GM21529 (cell line): ENCODE data around the gene DENND2A.
A peak's percentile ranks its signal among the peaks of the same experiment; 100 is the strongest.
"Not testable (repeated sequence)": the region's sequence is repeated elsewhere in the genome, so short reads cannot be mapped to it uniquely, and the experiment has no call there.

Experiments used
- ATAC-seq: cut with Tn5 transposase; IDR thresholded peaks from one replicate; pipeline ENCODE4 v1.9.1; 2021; ENCODE audit not compliant: unreplicated experiment

DENND2A gene

GRCh38 chr7:140517546-140518369 lies 122.9 kb downstream of the DENND2A start:
- no peak for ATAC-seq

DNA sequence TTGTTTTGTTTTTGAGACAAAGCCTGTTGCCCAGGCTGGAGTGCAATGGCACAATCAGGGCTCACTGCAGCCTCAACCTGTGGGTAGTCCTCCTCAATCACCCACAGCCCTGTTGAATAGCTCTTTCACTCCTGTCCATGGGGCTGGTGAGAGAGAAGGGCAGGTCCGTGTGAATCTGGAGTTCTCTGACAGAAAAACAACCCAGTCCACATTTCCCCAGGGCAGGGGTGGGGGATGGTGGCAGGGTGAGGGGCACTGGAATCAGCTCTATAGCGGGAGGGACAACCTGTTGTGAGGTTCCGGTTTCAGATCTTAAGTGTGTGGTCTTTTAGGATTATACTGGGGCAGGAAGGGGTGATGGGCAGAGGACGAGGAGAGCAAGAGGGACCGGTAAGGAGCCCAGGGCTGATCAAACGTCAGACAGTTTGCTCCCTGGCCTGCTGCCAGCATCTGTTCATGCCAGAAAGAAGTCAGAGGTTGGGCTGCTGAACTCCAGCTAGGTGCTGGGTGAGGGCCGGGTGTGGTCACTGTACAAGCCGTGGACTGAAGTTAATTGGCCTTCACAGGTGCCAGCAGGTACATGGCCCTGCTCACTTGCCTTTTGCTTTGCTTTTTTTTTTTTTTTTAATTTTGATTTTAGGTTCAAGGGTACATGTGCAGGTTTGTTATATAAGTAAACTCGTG lies 128.2 kb downstream of the DENND2A start:
- ATAC-seq: no peak

GRCh38 chr7:140509789-140510188 lies 130.8 kb downstream of the DENND2A start:
- ATAC-seq: no peak

DNA sequence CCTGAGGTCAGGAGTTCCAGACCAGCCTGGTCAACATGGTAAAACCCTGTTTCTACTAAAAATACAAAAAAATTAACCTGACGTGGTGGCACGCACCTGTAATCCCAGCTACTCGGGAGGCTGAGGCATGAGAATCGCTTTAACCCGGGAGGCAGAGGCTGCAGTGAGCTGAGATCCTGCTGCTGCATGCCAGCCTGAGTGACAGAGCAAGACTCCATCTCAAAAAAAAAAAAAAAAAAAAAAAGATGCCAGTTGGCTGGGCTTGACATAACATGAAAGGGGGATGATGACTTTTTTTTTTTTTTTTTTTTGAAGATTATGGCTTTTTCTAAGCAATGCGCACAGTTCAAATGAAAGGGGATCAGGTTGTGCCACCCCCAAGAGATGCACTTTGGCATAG lies 133.1 kb downstream of the DENND2A start:
- not testable (repeated sequence) for ATAC-seq

DNA sequence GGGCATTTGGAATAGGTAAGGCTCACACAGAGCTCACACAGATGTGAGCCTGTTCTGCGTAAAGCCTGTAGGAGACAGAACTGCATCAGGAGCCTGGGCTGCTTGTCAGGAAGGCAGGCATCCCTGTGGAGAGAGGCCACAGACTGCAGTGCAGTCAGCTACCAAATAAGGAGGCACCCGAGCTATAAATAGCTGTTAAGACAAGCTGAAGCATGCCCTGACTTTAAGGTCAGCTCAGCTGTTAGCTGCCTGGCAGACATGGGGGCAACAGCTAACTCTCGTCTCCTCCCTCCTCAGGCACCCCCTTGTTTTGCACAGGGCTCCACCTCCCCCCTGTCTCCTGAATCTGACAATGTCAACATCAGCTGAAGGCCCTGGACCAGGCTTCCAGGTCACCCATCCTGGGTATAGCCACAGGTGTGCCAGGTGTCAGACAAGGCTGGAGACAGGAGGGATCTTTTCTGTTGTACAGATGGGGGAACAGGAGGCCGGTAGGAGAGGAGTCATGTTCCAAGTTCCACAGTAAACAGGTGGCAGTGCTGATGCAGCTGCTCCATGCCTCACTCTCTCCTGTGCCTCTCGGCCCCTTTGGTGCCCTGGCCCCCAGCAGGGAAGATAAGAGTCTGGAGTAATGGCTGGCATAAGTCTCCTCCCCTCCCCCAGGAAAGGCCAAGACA lies 133.7 kb downstream of the DENND2A start:
- no peak for ATAC-seq

DNA sequence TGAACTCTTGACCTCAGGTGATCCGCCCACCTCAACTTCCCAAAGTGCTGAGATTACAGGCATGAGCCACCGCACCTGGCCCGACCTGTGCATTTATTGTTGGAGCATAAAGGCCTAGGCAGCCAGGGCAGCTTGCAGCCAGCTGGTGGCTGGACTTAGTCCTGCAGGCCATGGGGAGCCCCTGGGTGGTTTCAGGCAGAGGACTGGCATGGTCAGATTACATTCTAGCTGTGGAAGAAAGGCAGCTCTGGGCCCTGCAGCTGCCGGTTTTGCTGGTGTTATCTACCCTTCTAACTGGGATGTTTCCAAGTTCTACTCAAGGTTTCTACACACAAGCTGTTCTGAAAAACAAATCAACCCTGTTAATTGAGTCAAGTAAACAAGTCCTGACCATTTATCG lies 138.6 kb downstream of the DENND2A start:
- ATAC-seq: no peak

GRCh38 chr7:140497807-140498206 lies 142.8 kb downstream of the DENND2A start:
- not testable (repeated sequence) for ATAC-seq

DNA sequence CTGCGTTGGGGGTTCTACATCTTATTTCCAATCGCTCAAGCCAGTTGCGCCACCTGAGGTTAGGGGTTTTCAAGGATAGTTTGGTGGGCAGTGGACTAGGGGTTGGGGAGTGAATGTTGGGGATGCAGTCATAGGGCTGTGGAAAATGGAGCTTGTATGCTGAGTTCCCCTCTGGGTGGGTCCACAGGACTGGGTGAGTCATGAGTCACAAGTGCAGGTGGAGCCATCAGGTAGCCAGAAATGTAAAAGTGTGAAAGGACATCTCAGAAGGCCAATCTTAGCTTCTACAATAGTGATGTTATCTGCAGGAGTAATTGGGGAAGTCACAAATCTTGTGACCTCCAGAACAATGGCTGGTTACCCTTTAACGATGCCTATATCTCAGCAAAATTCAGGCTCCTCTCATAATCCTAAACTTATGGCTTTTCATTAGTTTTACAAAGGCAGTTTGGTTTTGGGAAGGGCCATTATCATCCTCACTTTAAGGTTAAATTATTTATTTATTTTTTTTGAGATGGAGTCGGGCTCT lies 143.3 kb downstream of the DENND2A start:
- no peak for ATAC-seq

GRCh38 chr7:140495514-140496097 lies 145.0 kb downstream of the DENND2A start:
- no peak for ATAC-seq

DNA sequence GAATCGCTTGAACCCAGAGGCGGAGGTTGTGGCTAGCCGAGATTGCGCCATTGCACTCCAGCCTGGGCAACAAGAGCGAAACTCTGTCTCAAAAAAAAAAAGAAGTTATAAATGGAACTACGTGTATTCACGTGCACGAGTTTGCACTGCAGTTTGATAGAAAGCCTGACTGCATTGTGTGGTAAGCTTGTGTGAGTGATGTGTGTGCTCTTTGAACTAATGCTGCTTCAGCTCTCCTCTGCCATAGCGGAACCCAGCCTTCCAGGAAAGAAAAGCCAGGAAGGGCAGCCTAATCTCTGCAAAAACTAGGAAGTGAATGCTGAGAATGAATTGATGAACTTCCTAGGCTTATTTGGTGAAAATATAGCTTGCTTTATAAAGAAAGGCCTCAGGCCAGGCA lies 145.7 kb downstream of the DENND2A start:
- ATAC-seq: no peak

DNA sequence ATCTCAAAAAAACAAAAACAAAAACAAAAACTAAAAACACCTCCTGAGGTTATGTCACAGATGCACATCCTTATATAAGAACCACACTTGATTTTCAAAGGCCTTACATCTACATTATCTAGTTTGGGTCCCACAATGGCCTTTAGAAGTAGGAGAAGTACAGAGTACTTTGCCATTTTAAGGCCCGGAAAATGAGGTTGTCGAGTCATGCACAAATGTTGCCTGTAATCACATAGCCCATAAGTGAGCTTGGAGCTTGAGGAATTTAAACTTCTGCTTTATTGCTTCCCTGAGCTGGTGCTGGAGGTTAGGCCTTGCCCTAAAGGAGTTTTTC lies 151.6 kb downstream of the DENND2A start:
- ATAC-seq: no peak

- no peak for ATAC-seq
These were observed 154.9 kb downstream of the DENND2A start for GRCh38 chr7:140485500-140486265.

DNA sequence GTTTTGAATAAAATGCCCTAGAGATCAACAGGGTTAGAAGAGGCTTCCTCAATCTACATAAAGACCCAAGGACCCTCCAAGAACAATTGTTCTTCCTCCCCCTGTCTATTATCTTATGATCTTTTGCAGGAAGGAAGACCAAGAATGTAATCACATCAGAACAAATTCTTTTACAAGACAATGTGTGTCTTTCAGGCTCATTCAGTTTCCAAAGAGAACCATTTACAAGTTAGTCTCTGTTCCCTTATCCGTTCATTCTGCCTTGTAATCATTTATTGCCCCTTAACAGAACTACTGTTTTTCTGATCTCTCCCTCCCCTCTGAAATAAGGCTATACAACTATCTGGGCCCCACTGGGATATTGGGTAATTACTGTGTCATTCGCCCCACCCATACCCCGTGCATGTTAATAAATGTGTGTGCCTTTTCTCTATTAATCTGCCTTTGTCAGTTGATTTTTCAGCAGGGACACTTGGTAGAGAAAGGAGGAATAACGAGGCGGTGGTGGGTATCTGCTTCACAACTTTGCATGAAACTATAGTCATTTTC lies 155.6 kb downstream of the DENND2A start:
- ATAC-seq: no peak

DNA sequence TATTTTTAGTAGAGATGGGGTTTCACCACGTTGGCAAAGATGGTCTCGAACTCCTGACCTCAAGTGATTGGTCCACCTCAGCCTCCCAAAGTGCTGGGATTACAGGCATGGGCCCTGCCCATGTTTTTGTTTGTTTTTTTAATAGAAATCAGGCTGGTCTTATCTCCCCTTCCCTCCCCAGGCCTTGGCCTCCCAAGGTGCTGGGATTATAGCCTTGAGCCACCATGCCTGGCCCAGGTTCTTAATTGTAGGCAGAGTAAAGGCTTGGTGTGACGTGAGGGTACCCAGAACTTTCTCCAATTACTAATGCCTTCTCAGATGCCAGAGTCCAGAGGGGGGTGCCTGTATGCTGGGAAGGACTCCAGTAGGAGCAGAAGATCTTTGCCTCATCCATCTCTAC lies 156.1 kb downstream of the DENND2A start:
- ATAC-seq: no peak

DNA sequence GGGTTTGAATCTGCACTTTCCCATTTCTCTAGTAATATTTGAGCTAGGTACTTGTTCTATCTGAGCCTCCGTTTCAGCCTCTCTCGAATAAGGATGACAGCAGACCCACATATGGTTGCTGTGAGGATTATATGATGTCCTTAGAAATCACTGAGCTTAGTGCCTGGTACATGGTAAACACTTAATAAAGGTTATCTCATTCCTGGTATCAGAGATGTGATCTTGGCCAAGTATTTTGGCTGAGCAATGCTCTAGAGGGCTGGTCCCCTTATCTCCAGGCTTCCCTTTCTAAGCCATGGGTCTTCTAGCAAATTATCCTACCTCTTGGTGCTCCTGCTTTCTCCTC lies 160.9 kb downstream of the DENND2A start:
- ATAC-seq: no peak

DNA sequence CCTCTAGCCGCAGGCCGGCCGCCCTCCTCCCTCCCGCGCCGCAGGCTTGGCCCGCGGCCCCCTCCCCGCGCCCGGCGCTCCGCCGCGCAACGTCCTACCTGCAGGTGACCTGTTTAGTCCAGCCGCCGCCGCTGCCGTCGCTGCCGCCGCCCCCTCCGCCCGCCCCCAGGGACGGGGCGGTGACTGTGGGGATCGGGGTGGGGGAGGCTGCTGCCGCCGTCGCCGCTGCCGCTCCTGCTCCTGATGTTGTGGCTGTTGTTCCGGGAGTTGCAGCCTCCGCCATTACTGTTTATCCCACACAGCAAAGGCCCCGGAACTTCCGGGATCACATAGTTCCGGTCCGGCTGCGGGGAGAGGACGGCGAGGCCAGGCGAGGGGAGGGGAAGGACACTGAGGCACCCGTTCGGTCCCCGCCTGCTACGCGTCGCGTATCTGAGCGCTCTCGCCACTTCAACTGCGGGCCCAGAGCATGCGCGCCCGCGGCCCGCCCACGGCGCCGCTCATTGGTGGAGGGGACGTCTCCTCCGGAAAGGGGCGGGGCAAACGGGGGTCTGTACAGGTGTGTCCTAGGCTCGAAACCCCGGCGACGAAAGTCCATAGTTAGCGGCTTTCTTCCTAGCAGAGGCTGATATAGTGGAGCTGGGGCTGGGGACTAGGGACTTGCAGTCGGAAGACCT lies 161.4 kb downstream of the DENND2A start, which contains the start of gene MKRN1:
Gene MKRN1 (minus strand): TSS at position 444 of the 677 bp plus-strand sequence. CDS start 161 bp downstream, at position 283.
- peak; percentile 91 for ATAC-seq

DNA sequence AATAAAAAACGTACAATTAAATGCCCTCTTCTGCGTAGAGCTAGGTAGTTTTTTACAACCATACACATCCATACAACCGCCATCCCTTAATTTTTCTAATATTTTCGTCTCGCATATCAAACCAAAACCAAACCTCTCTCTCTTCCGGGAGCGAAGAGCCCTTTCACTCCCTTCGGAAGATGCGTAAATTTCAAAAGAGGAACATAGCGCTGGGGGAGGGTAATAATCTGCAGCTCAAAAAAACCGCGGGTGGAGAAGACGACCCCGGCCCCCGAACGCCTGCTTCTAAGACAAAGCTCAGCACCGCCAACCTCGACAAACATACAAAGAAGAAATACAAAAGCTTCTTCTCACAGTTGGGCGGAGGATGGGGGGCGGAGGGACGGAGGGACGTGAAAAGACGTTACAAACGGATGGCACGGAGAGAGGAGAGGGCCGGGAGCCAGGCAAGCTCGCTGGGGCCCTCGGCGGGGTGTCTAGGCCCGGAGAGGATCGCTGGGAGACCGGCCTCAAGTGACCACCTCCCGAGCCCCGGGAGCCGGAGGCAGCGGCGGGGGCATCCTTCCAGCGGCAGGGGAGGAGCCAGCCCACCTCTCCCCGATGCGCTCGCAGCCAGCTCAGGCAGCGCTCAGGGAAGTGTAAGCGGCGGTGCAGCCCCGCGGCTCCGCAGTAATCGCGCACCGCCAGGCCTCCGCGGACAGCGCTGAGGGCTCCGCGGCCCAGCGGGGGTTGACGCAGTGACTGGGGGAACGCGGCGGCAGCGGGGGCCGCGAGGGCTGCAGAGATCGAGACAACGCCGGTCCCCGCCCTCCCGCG lies 162.2 kb downstream of the DENND2A start:
- peak; percentile 22 for ATAC-seq

DNA sequence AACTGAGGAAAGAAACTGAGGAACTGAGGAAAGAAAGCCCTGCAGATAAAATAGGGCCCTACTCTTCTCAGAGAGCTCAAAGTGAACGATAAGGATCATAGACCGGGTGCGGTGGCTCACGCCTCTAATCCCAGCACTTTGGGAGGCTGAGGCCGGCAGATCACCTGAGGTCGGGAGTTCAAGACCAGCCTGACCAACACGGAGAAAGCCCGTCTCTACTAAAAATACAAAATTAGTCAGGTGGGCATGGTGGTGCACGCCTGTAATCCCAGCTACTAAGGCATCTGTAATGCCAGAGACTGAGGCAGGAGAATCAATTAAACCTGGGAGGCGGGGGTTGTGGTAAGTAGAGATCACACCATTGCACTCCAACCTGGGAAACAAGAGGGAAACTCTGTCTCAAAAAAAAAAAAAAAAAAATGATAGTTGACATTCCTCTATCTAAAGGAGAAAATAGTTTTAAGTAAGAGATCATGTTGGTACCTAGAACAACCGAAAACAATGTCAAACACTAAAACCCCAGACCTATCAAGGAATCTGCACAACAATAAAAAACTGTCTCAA lies 163.8 kb downstream of the DENND2A start:
- no peak for ATAC-seq
